GDM1 (cell line): ENCODE measurements around the gene TUBA1A.
"Not testable (repeated sequence)": the region's sequence is repeated elsewhere in the genome, so short reads cannot be mapped to it uniquely, and the experiment has no call there.

ENCODE experiments used
- DNase-seq: peaks from one replicate; lab custom pipeline; 2025; lab: John Stamatoyannopoulos, UW

Gene TUBA1A

DNA sequence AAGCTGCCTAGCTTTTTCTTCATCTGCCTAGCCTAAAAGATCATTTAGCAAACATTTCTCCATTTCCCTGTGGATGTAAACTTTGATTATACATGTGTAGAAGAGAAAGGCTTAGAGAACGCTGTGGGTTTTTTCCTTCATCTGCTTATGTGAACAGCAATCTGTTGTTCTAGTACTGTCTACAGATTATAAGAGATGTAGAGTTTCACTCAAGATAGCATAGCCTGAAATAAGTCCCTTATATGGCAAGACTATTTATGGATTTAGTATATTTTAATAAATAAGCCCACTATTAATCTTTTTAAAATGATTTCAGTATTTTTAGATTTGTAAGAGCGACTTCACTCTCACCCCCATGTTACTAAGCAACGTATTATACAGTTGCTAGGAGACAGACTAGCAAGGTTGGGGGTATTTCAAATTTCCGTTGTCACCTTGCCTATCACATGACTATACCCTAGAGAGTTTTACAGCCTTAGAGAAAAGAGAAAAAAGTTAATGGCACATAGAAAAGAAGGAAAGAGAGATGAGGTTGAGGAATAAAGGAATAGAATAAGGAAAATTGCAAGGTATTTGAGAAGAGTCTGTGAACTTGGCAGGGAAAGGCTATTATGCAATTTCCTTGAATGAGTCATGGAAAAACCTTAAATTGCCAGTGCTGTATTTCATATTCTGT lies 12.2 kb upstream of the TUBA1A start:
- no peak for DNase-seq

DNA sequence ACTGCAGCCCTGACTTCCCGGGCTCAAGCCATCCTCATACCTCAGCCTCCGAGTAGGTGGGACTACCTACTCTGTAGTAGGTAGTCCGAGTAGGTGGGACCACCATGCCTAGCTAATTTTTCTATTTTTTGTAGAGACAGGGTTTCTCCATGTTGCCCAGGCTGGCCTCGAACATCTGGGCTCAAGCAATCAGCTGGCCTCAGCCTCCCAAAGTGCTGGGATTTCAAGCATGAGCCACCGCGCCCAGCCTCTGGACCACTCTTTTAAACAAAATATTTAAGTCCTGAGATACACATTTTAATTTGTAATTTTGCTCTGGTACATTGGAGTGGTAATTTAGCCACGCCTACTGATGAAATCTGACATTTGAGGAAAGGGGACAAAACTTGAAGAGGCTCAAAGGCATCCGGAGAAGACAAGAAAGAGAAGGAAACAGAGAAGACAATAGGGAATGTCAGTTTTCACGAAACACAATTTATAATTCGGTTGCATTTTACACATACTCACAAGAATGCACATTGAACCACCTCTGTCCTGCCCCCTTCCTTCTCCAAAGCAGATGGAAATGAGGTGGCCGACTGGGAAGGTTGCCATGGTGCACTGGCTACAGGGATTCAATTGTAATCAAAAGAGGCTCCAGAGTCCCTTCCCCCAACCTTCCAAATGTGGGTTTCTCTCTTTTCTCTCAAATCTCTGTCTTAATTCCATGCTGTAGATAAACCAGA lies 9.7 kb upstream of the TUBA1A start:
- DNase-seq = no peak

DNA sequence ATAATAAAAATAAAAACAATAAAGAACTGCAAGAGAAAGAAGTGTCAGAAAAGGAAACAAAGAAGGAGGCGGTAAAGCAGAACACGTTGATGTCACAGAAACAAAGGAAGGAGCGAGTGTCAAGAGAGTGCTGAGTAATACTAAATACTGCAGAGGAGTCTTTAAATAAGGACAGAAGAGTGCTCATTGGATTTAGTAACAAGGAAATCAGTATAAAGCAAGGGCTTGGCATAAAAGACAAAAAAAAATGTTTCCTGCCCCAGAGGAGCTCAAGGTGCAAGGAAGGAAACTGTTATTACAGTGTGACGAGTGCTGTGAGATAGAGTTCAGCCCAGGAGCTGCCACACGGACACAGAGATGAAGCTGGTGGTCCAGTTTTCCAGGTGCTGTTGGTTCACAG lies 8.4 kb upstream of the TUBA1A start:
- no peak for DNase-seq

DNA sequence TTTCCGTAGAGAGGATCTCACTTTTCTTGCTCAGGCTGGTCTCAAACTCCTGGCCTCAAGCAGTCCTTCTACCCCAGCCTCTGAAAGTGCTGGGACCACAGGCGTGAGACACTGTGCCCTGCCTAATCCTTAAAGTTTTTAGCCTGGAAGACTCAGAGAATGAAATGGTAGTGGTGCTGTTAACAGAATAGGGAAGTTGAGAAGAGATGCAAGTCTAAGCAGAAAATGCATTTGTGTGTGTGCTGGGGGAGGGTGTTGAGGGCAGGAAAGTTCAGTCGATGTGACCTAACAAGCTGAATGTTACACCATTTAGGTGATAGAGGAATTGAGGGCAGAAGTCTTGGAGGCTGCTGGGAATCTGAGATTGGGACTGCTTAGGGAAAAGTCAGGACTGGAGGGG lies 6.9 kb upstream of the TUBA1A start:
- peak; percentile 43 for DNase-seq

DNA sequence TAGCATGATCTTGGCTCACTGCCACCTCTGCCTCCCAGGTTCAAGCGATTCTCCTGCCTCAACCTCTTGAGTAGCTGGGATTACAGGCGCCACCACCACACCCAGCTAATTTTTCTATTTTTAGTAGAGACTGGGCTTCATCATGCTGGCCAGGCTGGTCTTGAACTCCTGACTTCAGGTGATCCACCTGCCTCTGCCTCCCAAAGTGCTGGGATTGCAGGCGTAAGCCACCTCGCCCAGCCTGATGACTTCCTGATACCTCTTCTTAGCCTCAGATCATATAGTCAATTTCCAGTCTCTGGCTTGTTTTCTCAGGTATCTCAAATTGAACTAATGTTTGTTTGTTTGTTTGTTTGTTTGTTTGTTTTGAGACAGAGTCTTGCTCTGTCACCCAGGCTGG lies 4.9 kb upstream of the TUBA1A start:
- DNase-seq = not testable (repeated sequence)

DNA sequence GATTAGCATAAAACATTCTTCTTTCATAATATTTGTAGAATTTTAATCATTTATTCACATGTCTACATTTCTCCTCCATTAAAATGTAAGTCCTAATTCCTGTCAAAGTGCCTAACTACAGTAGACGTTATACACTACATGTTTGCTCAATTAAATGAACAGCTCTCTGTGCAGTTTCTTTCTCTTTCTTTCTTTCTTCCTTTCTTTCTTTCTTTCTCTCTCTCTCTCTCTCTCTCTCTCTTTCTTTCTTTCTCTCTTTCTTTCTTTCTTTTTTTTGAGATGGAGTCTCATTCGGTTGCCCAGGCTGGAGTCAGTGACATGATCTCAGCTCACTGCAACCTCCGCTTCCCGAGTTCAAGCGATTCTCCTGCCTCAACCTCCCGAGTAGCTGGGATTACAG lies 2.6 kb upstream of the TUBA1A start:
- not testable (repeated sequence) for DNase-seq

DNA sequence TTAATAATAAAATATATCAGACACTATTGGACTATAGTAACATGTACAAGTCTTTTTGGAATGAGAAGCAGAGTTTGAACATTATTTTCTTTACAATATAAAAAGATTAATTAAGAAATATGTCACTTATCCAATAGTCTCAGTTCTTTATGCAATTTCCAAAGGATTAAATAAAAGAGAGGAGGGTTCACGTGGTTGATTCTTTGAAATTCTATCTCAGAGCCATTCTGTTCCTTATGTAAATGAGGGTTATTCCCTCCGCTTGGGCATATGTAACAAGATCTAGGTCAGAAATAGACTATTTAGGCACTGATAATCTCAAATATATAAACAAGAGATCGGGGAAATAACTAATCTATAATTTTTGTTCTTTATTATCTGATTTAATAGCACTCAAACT lies 2.1 kb upstream of the TUBA1A start:
- no peak for DNase-seq

DNA sequence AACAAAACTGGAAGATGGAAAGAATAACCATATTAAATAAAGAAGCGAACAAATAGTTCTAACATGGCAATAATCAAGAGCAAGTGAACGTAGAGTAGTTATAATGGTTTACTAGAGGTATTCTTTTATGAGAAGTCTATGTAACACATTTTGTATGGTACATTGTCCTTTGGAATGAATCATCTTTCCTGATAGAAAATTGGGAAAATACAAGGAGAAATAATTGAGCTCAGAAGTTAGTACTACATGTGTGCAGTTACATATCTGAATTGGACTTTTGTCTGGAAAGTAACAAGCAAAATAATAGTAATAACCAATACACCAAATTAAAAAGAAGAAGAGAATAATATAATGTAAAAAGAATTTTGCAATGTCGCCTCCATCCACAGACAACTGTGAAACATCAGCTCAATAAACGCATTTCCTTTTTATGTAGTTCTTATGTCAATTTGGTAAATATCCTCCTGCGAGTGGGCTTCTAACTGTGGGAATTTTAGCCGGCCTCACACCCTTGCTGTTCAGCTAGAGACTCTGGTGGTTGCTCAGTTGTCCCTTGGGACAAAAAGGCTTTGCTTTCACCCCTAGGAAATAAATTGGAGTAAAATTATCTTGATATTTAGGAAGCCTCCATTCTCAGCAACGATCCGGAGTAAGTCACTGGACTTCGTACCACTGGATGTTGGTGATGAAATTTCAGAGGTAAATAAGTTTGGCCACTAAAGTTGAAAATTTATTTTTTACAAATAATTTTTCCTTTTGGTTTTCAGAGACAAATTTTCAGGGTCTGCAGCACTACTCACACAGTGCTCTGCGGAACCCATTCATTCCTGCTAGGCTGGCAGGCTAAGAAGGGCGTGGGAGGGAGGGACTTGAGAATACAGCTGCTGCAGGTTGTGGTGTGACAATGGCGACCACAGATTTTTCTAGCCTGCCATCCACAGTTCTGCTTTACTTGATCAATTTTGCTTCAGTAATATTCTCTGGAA lies 1.1 kb upstream of the TUBA1A start:
- no peak for DNase-seq

DNA sequence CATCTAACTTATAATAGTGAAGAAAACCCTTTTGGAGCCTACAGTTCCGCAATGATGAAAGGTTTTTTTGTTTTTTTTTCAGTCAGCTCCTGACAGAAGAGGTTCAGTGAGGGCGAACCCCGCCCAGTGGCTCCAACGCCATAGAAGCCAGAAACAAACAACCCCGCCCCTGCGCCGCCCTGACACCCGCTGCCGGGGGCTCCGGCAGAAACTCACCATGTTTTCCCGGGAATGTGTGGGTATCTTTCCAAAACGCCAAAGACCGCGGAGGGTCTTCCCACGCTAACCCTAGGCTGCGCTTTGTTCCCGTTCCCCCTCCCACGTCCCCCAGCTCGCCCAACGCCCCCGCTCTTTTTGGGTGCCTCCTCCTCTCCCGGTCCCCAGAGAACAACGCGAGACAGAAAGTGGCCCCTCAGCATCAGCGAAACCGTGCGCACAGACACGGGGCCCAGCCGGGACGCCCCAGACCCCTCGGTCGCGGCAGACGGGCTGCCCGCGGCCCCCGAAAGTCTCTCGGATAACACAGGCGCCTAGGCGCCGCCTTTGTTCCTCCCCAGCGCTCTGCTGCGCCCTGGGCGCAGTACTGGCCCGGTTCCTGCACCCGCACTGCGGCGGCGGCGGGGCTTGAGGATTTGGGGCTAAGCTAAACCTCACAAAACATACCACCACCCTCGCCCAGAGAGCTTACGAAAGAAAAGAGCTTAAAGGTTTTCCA lies 522 bp downstream of the TUBA1A start:
- peak; percentile 42 for DNase-seq

- DNase-seq = no peak
Observed at GRCh38 chr12:49187184-49187583, 1.7 kb downstream of the TUBA1A start.

GRCh38 chr12:49186307-49186706 lies 2.6 kb downstream of the TUBA1A start:
- DNase-seq = not testable (repeated sequence)

GRCh38 chr12:49184697-49185096 lies 4.2 kb downstream of the TUBA1A start:
- not testable (repeated sequence) for DNase-seq

GRCh38 chr12:49183214-49183950 lies 5.5 kb downstream of the TUBA1A start:
- DNase-seq = not testable (repeated sequence)

- DNase-seq = no peak
Observed at GRCh38 chr12:49174218-49174617, 14.7 kb downstream of the TUBA1A start.

DNA sequence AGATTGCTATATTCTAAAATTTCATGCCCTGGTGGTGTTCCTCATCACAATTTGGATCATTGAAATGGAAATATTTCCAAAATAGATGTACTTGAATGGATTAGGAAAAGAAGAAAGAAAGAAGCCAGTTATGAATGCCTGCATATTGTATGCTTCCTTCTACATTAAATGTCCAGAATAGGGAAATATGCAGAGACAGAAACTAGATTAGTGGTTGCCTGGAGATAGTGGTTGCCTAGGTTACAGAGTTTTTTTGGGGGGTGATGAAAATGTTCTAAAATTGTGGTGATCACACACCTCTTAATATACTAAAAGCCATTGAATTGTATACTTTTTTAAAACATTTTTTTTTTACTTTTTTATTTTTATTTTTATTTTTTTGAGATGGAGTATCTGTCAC lies 18.0 kb downstream of the TUBA1A start:
- no peak for DNase-seq

GRCh38 chr12:49165114-49165513 lies 23.8 kb downstream of the TUBA1A start:
- DNase-seq = no peak

- not testable (repeated sequence) for DNase-seq
Observed at GRCh38 chr12:49161901-49162300, 27.0 kb downstream of the TUBA1A start.

DNA sequence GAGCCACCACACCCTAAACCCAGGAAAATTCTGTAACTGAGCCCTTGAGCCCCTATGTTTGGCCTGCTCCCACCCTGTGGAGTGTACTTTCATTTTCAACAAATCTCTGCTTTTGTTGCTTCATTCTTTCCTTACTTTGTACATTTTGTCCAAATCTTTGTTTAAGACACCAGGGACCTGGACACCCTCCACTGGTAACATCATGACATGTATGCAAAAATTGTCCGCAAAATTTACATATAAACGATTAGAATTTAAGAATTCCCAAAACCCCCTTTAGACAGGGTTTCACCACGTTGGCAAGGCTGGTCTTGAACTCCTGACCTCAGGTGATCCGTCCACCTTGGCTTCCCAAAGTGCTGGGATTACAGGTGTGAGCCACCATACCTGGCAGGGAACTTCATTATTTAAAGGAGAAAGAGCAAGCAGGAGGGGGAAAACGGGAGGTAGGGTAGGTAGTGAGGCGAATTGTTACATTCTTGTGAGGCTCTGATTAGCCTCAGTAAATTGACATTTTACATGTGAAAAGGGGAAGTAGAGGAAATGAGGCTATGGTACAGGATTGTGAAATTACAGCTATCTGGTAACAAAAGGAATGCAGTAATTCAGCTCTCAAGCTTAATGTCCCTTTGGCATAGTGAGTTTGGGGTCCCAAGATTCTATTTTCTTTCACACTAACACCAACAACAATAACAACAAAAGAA lies 27.6 kb downstream of the TUBA1A start:
- DNase-seq = no peak

DNA sequence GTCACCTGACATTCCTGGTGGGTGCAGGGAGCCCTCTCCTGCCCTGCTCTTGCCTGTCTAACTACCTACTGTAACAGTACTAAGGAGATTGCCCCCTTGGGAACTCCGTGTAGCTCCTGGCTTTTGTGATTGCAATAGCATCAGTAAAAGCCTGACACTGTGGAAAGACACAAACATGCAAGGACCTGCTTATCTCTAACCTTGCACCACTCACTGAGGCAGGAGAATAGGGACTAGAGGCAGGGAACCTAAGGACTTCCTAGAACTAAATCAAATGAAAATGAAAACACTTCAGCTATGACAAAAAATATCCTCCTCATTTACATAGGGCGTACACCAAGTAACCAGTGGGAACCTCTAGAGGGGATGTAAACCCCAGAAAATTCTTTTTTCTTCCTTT lies 28.5 kb downstream of the TUBA1A start:
- no peak for DNase-seq

- DNase-seq = no peak
Observed at GRCh38 chr12:49154221-49154620, 34.7 kb downstream of the TUBA1A start.

- DNase-seq = no peak
Observed at GRCh38 chr12:49147384-49147783, 41.5 kb downstream of the TUBA1A start.
